OCI-LY7 (cell line): ENCODE results near the gene SLC25A44. TPM values are rescaled to one million over a fixed set of nuclear protein-coding genes. Genes with fewer than 3 reads are reported as not detected.

Experiments used
- BruUV-seq: library from RNA; stranded (reverse); fragments of 400-500 nt; replicated peaks from 2 replicates; lab custom pipeline; 2021; lab: Mats Ljungman, UMichigan
- CTCF ChIA-PET: fragments of 300-600 bp; sonication (Branson Sonifier 250); formaldehyde crosslinking; loops from one replicate; lab custom pipeline; 2022; ENCODE audit warnings: antibody characterized with exemption; ENCODE audit not compliant: unreplicated experiment; lab: Charles Lee
- POLR2A ChIA-PET: fragments of 300-600 bp; sonication (Branson Sonifier 250); formaldehyde crosslinking; loops from one replicate; lab custom pipeline; 2022; ENCODE audit warnings: antibody characterized with exemption; lab: Charles Lee
- DNase-seq: peaks from one replicate; pipeline ENCODE4 v3.0.0-alpha.2; 2015; ENCODE audit warnings: low spot score
- H2AFZ ChIP-seq: fragments of 200-600 bp; sonication (generic), shearing (Covaris generic); 2 replicates; pipeline ENCODE4 v1.6.1; 2014; ENCODE audit warnings: mild to moderate bottlenecking, antibody characterized with exemption, low read length, moderate library complexity
- H3K27ac ChIP-seq: fragments of 200-600 bp; sonication (generic); 2 replicates; pipeline ENCODE4 v1.5.1; 2014; ENCODE audit warnings: mixed run types, low read depth, mild to moderate bottlenecking, moderate library complexity, low read length, inconsistent platforms; ENCODE audit not compliant: poor library complexity, severe bottlenecking
- H3K36me3 ChIP-seq: fragments of 200-600 bp; sonication (generic); 2 replicates; pipeline ENCODE4 v1.6.1; 2014; ENCODE audit warnings: mild to moderate bottlenecking, antibody characterized with exemption, low read length, moderate library complexity, mixed read lengths; ENCODE audit not compliant: insufficient read depth
- H3K4me1 ChIP-seq: fragments of 200-600 bp; sonication (generic); 2 replicates; pipeline ENCODE4 v1.5.1; 2014; ENCODE audit warnings: mild to moderate bottlenecking, low read length; ENCODE audit not compliant: insufficient read depth, poor library complexity, severe bottlenecking
- H3K4me2 ChIP-seq: fragments of 200-600 bp; sonication (generic); 2 replicates; pipeline ENCODE4 v1.6.1; 2014; ENCODE audit warnings: mild to moderate bottlenecking, low read length
- H3K4me3 ChIP-seq: fragments of 200-600 bp; sonication (generic); 2 replicates; pipeline ENCODE4 v1.5.1; 2014; ENCODE audit warnings: mild to moderate bottlenecking, low read depth, low read length; ENCODE audit not compliant: poor library complexity, severe bottlenecking
- H3K79me2 ChIP-seq: fragments of 200-600 bp; sonication (generic); 2 replicates; pipeline ENCODE4 v1.6.1; 2016; ENCODE audit warnings: low read depth, mild to moderate bottlenecking, low read length, moderate library complexity, mixed read lengths; ENCODE audit not compliant: insufficient read depth
- H3K9me2 ChIP-seq: fragments of 200-600 bp; sonication (generic); 2 replicates; pipeline ENCODE4 v1.6.1; 2016; ENCODE audit warnings: mild to moderate bottlenecking, low read length, mixed read lengths; ENCODE audit not compliant: insufficient read depth
- H3K9me3 ChIP-seq: fragments of 200-600 bp; sonication (generic); 2 replicates; pipeline ENCODE4 v1.6.1; 2014; ENCODE audit warnings: mild to moderate bottlenecking, mixed run types, low read length, mixed read lengths
- H4K20me1 ChIP-seq: fragments of 200-600 bp; sonication (generic); 2 replicates; pipeline ENCODE4 v1.6.1; 2014; ENCODE audit warnings: mild to moderate bottlenecking, antibody characterized with exemption, low read length, moderate library complexity, mixed read lengths; ENCODE audit not compliant: insufficient read depth
- CTCF ChIP-seq: fragments of 200-600 bp; sonication (generic); conservative IDR thresholded peaks from 2 replicates; pipeline ENCODE4 v1.5.1; 2014; ENCODE audit warnings: mild to moderate bottlenecking, antibody characterized with exemption, low read length, moderate library complexity, mixed read lengths
- EZH2phosphoT487 ChIP-seq: fragments of 200-600 bp; sonication (generic); IDR thresholded peaks from 2 replicates; pipeline ENCODE4 v1.6.1; 2018; ENCODE audit warnings: low read depth, borderline replicate concordance, mild to moderate bottlenecking, mixed run types, antibody characterized with exemption, low read length, moderate library complexity, mixed read lengths
- intact Hi-C: fragments of 100-400 bp; cut with micrococcal nuclease; formaldehyde crosslinking; loops from one replicate; pipeline ENCODE4 v1.10.0; 2022; ENCODE audit not compliant: unreplicated experiment
- small RNA-seq: library from RNA; depleted of rRNA; stranded (forward); fragments of <200 nt; gene quantifications from one replicate; pipeline ENCODE3, GENCODE V24; 2014
- total RNA-seq, 2 experiments: library from RNA; depleted of rRNA in 1 of 2; stranded (reverse); fragments of >200 nt in 1 of 2; shearing (Covaris generic) in 1 of 2; gene quantifications; 2 replicates each; pipeline ENCODE4 v1.2.3, GENCODE V29; 2014 to 2022

Gene SLC25A44
- total RNA-seq, 2 experiments from 2014 or later, result 11.0 to 22.5 TPM

GRCh38 chr1:156260896-156261295, 67.0 kb downstream of the SLC25A44 start:
- TF ChIP-seq CTCF (no peak), EZH2phosphoT487 (no peak)
- H3K4me1 ChIP-seq, result no peaks in the 10 kb centered on the region
- no peak overlapping the region for H2AFZ ChIP-seq
- H3K79me2 ChIP-seq, result no peaks in the 10 kb centered on the region
- H3K9me2 ChIP-seq, result no peaks in the 10 kb centered on the region
- no peak overlapping the region for H3K27ac ChIP-seq
- H3K4me2 ChIP-seq, result no peak overlapping the region
- no peaks in the 10 kb centered on the region for H4K20me1 ChIP-seq
- CTCF ChIA-PET, result no interaction called here
- DNase-seq, result no peak
- no peak overlapping the region for H3K4me3 ChIP-seq
- intact Hi-C loops, result no loop called here
- no peaks in the 10 kb centered on the region for H3K9me3 ChIP-seq
- POLR2A ChIA-PET, result no interaction called here
- H3K36me3 ChIP-seq, result peaks cover 94% of the 10 kb centered on the region
- no TSS peak for BruUV-seq

Small RNA genes within 50 kb of the gene (small RNA-seq; reads per million reads assigned to genes)
- gene RF00568, result not detected

Other genes with a start within 250 kb of the SLC25A44 start
- 78.8 and 106 TPM in 2 replicates for gene ARHGEF2, start 215.6 kb upstream of the SLC25A44 start, total RNA-seq (2014; rRNA removed; shearing (Covaris generic))
- 133 and 139 TPM in 2 replicates for gene ARHGEF2, start 215.6 kb upstream of the SLC25A44 start, total RNA-seq (2022)
- gene SSR2, start 173.2 kb upstream of the SLC25A44 start, total RNA-seq (2014; rRNA removed; shearing (Covaris generic)), result 109 and 147 TPM in 2 replicates
- 153 and 157 TPM in 2 replicates for gene SSR2, start 173.2 kb upstream of the SLC25A44 start, total RNA-seq (2022)
- 20.8 and 33.2 TPM in 2 replicates for gene UBQLN4, start 140.3 kb upstream of the SLC25A44 start, total RNA-seq (2014; rRNA removed; shearing (Covaris generic))
- 37.1 and 40.3 TPM in 2 replicates for gene UBQLN4, start 140.3 kb upstream of the SLC25A44 start, total RNA-seq (2022)
- 71.3 and 103 TPM in 2 replicates for gene LAMTOR2, start 139.3 kb upstream of the SLC25A44 start, total RNA-seq (2014; rRNA removed; shearing (Covaris generic))
- gene LAMTOR2, start 139.3 kb upstream of the SLC25A44 start, total RNA-seq (2022), result 52.1 and 55.2 TPM in 2 replicates
- not detected in 2 replicates for gene RAB25, start 132.9 kb upstream of the SLC25A44 start, total RNA-seq (2014; rRNA removed; shearing (Covaris generic))
- gene RAB25, start 132.9 kb upstream of the SLC25A44 start, total RNA-seq (2022), result 0.48 TPM in 1 of 2 replicates, not detected in the other
- gene MEX3A, start 111.6 kb upstream of the SLC25A44 start, total RNA-seq (2014; rRNA removed; shearing (Covaris generic)), result 4.5 and 5.3 TPM in 2 replicates
- 5.3 and 5.5 TPM in 2 replicates for gene MEX3A, start 111.6 kb upstream of the SLC25A44 start, total RNA-seq (2022)
- 12.9 and 14.3 TPM in 2 replicates for gene LMNA, start 79.4 kb upstream of the SLC25A44 start, total RNA-seq (2014; rRNA removed; shearing (Covaris generic))
- 5.0 and 6.5 TPM in 2 replicates for gene LMNA, start 79.4 kb upstream of the SLC25A44 start, total RNA-seq (2022)
- 77.8 and 81.2 TPM in 2 replicates for gene SEMA4A, start 40.5 kb upstream of the SLC25A44 start, total RNA-seq (2014; rRNA removed; shearing (Covaris generic))
- gene SEMA4A, start 40.5 kb upstream of the SLC25A44 start, total RNA-seq (2022), result 196 and 205 TPM in 2 replicates
- 82.5 and 88.3 TPM in 2 replicates for gene PMF1, start 18.9 kb downstream of the SLC25A44 start, total RNA-seq (2014; rRNA removed; shearing (Covaris generic))
- 67.5 and 75.5 TPM in 2 replicates for gene PMF1, start 18.9 kb downstream of the SLC25A44 start, total RNA-seq (2022)
- 4.2 and 6.0 TPM in 2 replicates for gene BGLAP, start 48.1 kb downstream of the SLC25A44 start, total RNA-seq (2014; rRNA removed; shearing (Covaris generic))
- gene BGLAP, start 48.1 kb downstream of the SLC25A44 start, total RNA-seq (2022), result 3.7 and 4.7 TPM in 2 replicates
- gene PAQR6, start 54.0 kb downstream of the SLC25A44 start, total RNA-seq (2014; rRNA removed; shearing (Covaris generic)), result 4.2 and 5.0 TPM in 2 replicates
- gene PAQR6, start 54.0 kb downstream of the SLC25A44 start, total RNA-seq (2022), result 15.7 and 16.4 TPM in 2 replicates
- gene SMG5, start 88.7 kb downstream of the SLC25A44 start, total RNA-seq (2014; rRNA removed; shearing (Covaris generic)), result 87.0 and 87.9 TPM in 2 replicates
- gene SMG5, start 88.7 kb downstream of the SLC25A44 start, total RNA-seq (2022), result 88.9 and 99.0 TPM in 2 replicates
- 5.0 and 6.2 TPM in 2 replicates for gene TMEM79, start 90.2 kb downstream of the SLC25A44 start, total RNA-seq (2014; rRNA removed; shearing (Covaris generic))
- gene TMEM79, start 90.2 kb downstream of the SLC25A44 start, total RNA-seq (2022), result 6.8 and 7.4 TPM in 2 replicates
- gene GLMP, start 101.6 kb downstream of the SLC25A44 start, total RNA-seq (2014; rRNA removed; shearing (Covaris generic)), result 0.60 TPM in 1 of 2 replicates, not detected in the other
- 4.9 and 8.0 TPM in 2 replicates for gene GLMP, start 101.6 kb downstream of the SLC25A44 start, total RNA-seq (2022)
- 0.63 and 1.2 TPM in 2 replicates for gene VHLL, start 105.2 kb downstream of the SLC25A44 start, total RNA-seq (2014; rRNA removed; shearing (Covaris generic))
- 0.59 TPM in 1 of 2 replicates, not detected in the other for gene VHLL, start 105.2 kb downstream of the SLC25A44 start, total RNA-seq (2022)
- gene CCT3, start 144.2 kb downstream of the SLC25A44 start, total RNA-seq (2014; rRNA removed; shearing (Covaris generic)), result 385 and 407 TPM in 2 replicates
- gene CCT3, start 144.2 kb downstream of the SLC25A44 start, total RNA-seq (2022), result 321 and 387 TPM in 2 replicates
- 2.3 TPM in 1 of 2 replicates, not detected in the other for gene TSACC, start 144.4 kb downstream of the SLC25A44 start, total RNA-seq (2014; rRNA removed; shearing (Covaris generic))
- gene TSACC, start 144.4 kb downstream of the SLC25A44 start, total RNA-seq (2022), result 1.9 and 2.0 TPM in 2 replicates
- gene RHBG, start 175.1 kb downstream of the SLC25A44 start, total RNA-seq (2014; rRNA removed; shearing (Covaris generic)), result not detected in 2 replicates
- gene RHBG, start 175.1 kb downstream of the SLC25A44 start, total RNA-seq (2022), result not detected in 2 replicates